ENCODE measurements around the gene RAPGEF5. TPM values are rescaled to one million over a fixed set of nuclear protein-coding genes. Genes with fewer than 3 reads are reported as not detected.
A peak's percentile ranks its signal among the peaks of the same experiment; 100 is the strongest.

Gene RAPGEF5
- total RNA-seq, 2 donors from 2014 or later = 66.5 to 70.8 TPM

DNA sequence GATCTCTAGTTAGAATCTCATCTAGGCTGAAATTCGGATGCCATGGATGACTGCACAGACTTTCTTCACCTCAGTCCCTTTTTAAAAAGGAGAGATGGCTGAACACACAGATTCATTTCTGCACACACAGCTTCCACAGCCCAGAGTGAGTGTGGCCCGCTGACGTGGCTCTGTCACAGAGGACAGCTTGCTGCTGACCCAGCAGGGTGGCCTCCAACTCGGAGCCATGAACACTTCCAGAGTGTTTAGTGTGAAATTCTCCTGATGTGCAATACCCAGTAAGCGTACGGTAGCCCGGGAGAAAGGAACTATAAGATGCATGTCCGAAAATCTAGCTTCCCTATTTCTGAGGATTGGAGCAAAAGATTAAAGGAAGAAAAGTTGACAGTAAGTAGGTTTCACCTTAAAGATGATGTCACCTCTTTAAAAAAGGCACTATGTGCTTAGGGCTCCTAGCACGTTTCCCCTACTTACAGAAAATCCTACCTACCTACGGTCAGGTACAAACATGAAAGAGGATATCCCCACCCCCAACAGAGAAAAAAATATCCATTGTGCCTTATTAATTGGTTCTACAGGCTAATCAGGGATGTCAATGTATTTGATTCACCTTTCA, 162.2 kb downstream of the RAPGEF5 start:
- no peaks in the 10 kb centered on the region for H3K36me3 ChIP-seq
- ATAC-seq (ENCODE audit: insufficient number of reproducible peaks, low FRiP score, low read depth) (no peak), DNase-seq (ENCODE audit: low spot score) (no peak)
- peaks cover 0 to 23% of the 10 kb centered on the region in 2 donors for H3K4me1 ChIP-seq (ENCODE audit: control insufficient read depth in 1 of 2, low read depth in 2 of 2)
- no peaks in the 10 kb centered on the region for H3K9me3 ChIP-seq
- no peak overlapping the region for H3K27ac ChIP-seq
- TF ChIP-seq, protein P1, sequence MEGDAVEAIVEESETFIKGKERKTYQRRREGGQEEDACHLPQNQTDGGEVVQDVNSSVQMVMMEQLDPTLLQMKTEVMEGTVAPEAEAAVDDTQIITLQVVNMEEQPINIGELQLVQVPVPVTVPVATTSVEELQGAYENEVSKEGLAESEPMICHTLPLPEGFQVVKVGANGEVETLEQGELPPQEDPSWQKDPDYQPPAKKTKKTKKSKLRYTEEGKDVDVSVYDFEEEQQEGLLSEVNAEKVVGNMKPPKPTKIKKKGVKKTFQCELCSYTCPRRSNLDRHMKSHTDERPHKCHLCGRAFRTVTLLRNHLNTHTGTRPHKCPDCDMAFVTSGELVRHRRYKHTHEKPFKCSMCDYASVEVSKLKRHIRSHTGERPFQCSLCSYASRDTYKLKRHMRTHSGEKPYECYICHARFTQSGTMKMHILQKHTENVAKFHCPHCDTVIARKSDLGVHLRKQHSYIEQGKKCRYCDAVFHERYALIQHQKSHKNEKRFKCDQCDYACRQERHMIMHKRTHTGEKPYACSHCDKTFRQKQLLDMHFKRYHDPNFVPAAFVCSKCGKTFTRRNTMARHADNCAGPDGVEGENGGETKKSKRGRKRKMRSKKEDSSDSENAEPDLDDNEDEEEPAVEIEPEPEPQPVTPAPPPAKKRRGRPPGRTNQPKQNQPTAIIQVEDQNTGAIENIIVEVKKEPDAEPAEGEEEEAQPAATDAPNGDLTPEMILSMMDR (IDR thresholded peaks at IDR 0.05) = no peak
- no peaks in the 10 kb centered on the region for H3K27me3 ChIP-seq (replicated peaks; ENCODE audit: insufficient read depth)
- H3K4me3 ChIP-seq = no peak overlapping the region

DNA sequence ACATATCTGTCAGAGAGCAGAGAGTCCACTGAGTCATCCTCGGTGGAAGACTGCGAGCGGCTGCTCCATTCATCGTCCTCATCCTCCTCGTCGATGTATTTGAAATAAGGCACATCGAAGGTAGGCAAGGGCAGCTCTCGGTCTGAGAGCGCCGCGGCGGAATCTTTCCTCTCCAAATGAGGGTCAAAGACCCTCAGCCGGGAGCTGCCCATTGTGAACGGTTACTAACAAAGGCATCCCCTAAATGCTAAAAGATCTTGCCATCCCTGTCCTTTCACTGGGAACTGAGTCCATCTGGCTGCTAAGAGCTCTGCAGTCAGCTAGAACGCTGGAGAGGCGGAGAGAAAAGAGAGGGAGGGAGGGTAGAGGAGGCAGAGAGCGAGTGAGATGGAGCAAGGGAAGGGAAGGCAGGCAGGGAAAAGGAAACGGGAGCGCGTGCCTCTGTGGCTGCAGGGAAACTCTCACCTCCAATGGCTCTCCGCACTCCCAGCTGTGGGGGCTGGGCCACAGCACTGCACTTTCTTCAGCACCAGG, 163.4 kb downstream of the RAPGEF5 start:
- TF ChIP-seq, protein P1 (IDR thresholded peaks at IDR 0.05) = no peak
- Histone ChIP-seq H3K27ac (peak overlapping the region in 1 of 2 donors; percentile 39), H3K4me1 (ENCODE audit: control insufficient read depth in 1 of 2, low read depth in 2 of 2) (peaks cover 0 to 23% of the 10 kb centered on the region in 2 donors), H3K27me3 (replicated peaks; ENCODE audit: insufficient read depth) (no peaks in the 10 kb centered on the region), H3K36me3 (no peaks in the 10 kb centered on the region), H3K9me3 (no peaks in the 10 kb centered on the region), H3K4me3 (peak overlapping the region; percentile 69)
- peak; percentile 82 for ATAC-seq (ENCODE audit: insufficient number of reproducible peaks, low FRiP score, low read depth)
- no peak for DNase-seq (ENCODE audit: low spot score)

DNA sequence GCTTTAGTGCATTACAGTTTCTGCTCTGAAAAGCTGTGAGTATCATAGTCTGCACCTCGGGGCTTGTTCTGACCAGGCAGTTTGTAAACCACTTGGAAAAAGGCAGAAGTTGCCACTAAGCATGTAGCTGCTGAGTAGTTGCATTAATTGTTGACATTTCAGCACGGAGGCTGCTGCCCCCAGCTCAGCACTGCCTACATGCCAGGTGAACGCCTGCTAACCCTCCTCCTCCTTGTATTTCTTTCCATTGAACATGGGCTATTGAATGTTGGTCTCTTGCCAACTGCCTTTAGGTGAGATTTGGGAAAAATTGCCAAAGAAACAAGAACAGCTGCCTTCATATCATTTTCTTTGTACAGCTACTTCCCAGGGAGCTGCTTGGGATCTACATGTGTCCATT, 164.2 kb downstream of the RAPGEF5 start:
- Histone ChIP-seq H3K36me3 (no peaks in the 10 kb centered on the region), H3K9me3 (no peaks in the 10 kb centered on the region), H3K4me3 (peak overlapping the region; percentile 69), H3K27ac (no peak overlapping the region), H3K4me1 (ENCODE audit: control insufficient read depth in 1 of 2, low read depth in 2 of 2) (peaks cover 0 to 23% of the 10 kb centered on the region in 2 donors), H3K27me3 (replicated peaks; ENCODE audit: insufficient read depth) (no peaks in the 10 kb centered on the region)
- ATAC-seq (ENCODE audit: insufficient number of reproducible peaks, low FRiP score, low read depth) (no peak), DNase-seq (ENCODE audit: low spot score) (no peak)
- TF ChIP-seq, protein P1 (IDR thresholded peaks at IDR 0.05) = no peak

DNA sequence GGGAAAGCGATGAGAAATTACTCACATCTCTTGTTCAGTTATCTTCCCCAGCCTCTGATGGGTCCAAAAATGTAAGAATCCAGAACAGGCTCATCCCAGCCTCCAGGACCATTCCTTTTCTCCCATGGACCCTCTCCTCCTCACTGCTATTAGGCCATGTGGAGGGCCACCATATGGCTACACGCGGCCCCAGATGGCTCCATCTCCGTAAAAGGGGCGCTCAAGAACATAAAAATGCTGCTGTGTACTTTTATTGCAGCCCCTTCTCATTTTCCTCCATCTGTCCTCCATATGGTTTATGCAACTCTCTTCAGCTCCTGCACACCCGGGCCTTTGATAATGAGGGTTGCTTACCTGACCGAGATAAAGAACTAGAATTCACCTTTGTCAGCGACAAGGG, 166.2 kb downstream of the RAPGEF5 start:
- ATAC-seq (ENCODE audit: insufficient number of reproducible peaks, low FRiP score, low read depth) (no peak), DNase-seq (ENCODE audit: low spot score) (no peak)
- H3K36me3 ChIP-seq = peaks cover 8% of the 10 kb centered on the region
- no peaks in the 10 kb centered on the region for H3K27me3 ChIP-seq (replicated peaks; ENCODE audit: insufficient read depth)
- TF ChIP-seq, protein P1 (IDR thresholded peaks at IDR 0.05) = no peak
- no peak overlapping the region for H3K4me3 ChIP-seq
- H3K27ac ChIP-seq = no peak overlapping the region
- peaks cover 0 to 23% of the 10 kb centered on the region in 2 donors for H3K4me1 ChIP-seq (ENCODE audit: control insufficient read depth in 1 of 2, low read depth in 2 of 2)
- H3K9me3 ChIP-seq = no peaks in the 10 kb centered on the region

DNA sequence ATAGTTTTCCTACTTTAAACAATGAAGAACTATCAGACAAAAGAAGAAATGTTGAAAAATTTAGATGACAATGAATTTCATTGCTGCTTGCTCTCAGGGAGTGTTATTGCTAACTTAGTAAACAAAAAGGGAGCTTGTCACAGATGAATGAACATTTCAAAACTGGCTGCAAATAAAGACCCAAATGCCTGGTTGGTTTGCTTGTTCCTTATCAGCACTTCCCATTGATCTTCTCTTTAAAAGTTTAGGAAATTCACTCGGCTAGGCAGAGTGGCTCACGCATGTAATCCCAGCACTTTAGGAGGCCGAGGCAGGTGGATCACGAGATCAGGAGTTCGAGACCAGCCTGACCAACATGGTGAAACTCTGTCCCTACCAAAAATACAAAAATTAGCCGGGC, 167.2 kb downstream of the RAPGEF5 start:
- ATAC-seq (ENCODE audit: insufficient number of reproducible peaks, low FRiP score, low read depth) = no peak
- H3K27ac ChIP-seq = no peak overlapping the region

More for the DNA sequence above, 167.2 kb downstream of the RAPGEF5 start:
- H3K4me1 ChIP-seq (ENCODE audit: control insufficient read depth in 1 of 2, low read depth in 2 of 2) = peaks cover 0 to 23% of the 10 kb centered on the region in 2 donors
- no peaks in the 10 kb centered on the region for H3K27me3 ChIP-seq (replicated peaks; ENCODE audit: insufficient read depth)
- no peak for DNase-seq (ENCODE audit: low spot score)
- no peak overlapping the region for H3K4me3 ChIP-seq
- TF ChIP-seq, protein P1 (IDR thresholded peaks at IDR 0.05) = no peak
- H3K9me3 ChIP-seq = no peaks in the 10 kb centered on the region
- peaks cover 8% of the 10 kb centered on the region for H3K36me3 ChIP-seq
